T-helper 1 cell treated with Interleukin-12 subunit alpha and Interleukin-12 subunit beta and Interleukin-4 antibody, amounts not matched to agents 30 ng/mL and 1 ng/mL, for 36 hours (primary cell): ENCODE results near the gene RIMS3. TPM values are rescaled to one million over a fixed set of nuclear protein-coding genes. Genes with fewer than 3 reads are reported as not detected.
"Not testable (repeated sequence)": the region's sequence is repeated elsewhere in the genome, so short reads cannot be mapped to it uniquely, and the experiment has no call there.

ENCODE experiments used
- intact Hi-C: fragments of 100-400 bp; cut with micrococcal nuclease; formaldehyde crosslinking; loops from one replicate; pipeline ENCODE4 v1.15.1; 2024
- total RNA-seq: library from RNA; stranded (reverse); gene quantifications from 2 replicates; pipeline ENCODE4 v1.2.3, GENCODE V29; 2022

RIMS3 gene
- total RNA-seq, 1 donor from 2014 or later: 4.2 TPM

GRCh38 chr1:40606194-40606593 is 59.3 kb downstream of the RIMS3 start:
- intact Hi-C loops: no loop called here

- intact Hi-C loops: no loop called here
Observed at GRCh38 chr1:40599926-40600325, 65.6 kb downstream of the RIMS3 start.

- intact Hi-C loops: no loop called here
Observed at GRCh38 chr1:40595623-40596022, 69.9 kb downstream of the RIMS3 start.

- intact Hi-C loops: no loop called here
Observed at GRCh38 chr1:40594187-40594531, 71.3 kb downstream of the RIMS3 start.

- intact Hi-C loops: no loop called here
Observed at GRCh38 chr1:40593449-40594186, 71.9 kb downstream of the RIMS3 start.

DNA sequence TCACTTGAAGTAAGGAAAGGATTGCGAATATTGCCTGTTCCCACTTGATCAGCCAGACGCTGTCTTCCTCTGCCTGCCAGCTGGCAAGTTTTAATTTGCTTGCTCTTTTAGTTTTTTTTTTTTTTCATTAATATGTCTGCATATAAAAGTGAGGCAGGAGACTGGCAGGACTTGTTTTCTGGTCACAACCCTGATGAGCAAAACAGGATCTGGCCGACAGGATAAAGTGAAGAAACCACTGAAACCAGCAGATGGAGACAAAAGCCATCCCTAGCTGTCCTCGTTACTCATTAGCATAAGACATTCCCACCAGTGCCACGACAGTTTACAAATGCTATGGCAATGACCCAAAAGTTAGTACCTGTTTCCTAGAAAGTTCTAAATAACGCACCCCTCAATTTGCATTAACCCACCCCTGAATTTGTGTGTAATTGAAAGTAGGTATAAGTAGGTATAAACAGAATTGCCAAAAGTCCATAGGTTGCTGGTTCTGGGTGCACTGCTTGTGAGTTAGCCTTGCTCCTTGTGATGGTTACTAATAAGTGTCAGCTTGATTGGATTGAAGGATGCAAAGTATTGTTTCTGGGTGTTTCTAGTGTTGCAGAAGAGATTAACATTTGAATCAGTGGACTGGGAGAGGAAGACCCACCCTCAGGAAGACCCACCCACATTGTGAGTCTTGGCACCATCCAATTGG is 73.2 kb downstream of the RIMS3 start:
- intact Hi-C loops: no loop called here

GRCh38 chr1:40588586-40588985 is 76.9 kb downstream of the RIMS3 start:
- intact Hi-C loops: no loop called here

DNA sequence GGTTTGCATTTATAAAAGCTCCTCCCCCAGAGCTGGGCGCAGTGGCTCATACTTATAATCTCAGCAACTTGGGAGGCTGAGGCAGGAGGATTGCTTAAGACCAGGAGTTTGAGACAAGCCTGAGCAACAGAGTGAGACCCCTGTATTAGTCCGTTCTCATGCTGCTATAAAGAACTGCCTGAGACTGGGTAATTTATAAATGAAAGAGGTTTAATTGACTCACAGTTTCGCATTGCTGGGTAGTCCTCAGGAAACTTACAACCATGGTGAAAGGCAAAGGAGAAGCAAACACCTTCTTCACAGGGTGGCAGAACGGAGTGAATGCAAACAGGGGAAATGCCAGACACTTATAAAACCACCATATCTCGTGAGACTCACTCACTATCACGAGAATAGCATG is 81.5 kb downstream of the RIMS3 start:
- intact Hi-C loops: no loop called here

DNA sequence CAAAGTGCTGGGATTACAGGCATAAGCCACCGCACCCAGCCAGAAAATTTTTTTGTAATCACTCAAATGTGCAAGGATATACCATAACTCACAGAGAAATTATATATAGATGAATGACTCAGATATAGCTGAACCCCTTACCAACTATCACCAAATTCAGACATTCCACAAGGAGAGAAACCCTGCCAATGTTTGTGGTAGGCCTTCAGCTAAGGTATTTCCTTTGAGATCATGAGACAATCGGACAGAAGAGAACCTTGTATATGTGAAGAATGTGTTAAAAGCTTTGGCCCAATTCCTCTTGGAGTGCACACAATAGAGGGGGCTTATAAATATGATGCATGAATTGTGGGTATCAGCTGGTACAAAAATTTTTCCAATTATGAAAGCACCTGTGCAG is 83.4 kb downstream of the RIMS3 start:
- intact Hi-C loops: no loop called here

DNA sequence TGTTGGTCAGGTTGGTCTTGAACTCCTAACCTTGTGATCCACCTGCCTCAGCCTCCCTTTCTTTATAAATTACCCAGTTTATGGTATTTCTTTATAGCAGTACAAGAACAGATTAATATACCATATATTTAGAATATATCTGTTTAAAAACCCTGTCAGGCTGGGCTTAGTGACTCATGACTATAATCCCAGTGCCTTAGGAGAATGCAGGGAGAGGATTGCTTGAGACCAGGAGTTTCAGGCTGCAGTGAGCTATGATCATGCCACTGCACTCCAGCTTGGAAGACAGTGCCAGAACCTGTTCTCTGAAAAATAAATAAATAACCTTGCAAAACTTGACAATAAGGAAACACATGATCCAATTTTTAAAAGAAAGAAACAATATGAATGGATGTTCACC is 90.1 kb downstream of the RIMS3 start:
- intact Hi-C loops: no loop called here

- intact Hi-C loops: not testable (repeated sequence)
Observed at GRCh38 chr1:40574805-40575204, 90.7 kb downstream of the RIMS3 start.

Other genes with a start within 250 kb of the RIMS3 start
- gene ZFP69B, start 215.2 kb downstream of the RIMS3 start, total RNA-seq: 5.9 and 6.3 TPM in 2 replicates
- gene ZFP69, start 188.4 kb downstream of the RIMS3 start, total RNA-seq: 2.6 and 3.2 TPM in 2 replicates
- 16.3 and 19.6 TPM in 2 replicates for gene EXO5, start 156.9 kb downstream of the RIMS3 start, total RNA-seq
- 4.9 and 5.9 TPM in 2 replicates for gene ZNF684, start 134.0 kb downstream of the RIMS3 start, total RNA-seq
- gene NFYC, start 26.0 kb upstream of the RIMS3 start, total RNA-seq: 98.8 and 103 TPM in 2 replicates
- 0.88 and 1.0 TPM in 2 replicates for gene KCNQ4, start 118.1 kb upstream of the RIMS3 start, total RNA-seq
- 14.1 and 16.7 TPM in 2 replicates for gene CITED4, start 196.7 kb upstream of the RIMS3 start, total RNA-seq